ENCODE measurements around the gene GOSR1.
"Not testable (repeated sequence)": the region's sequence is repeated elsewhere in the genome, so short reads cannot be mapped to it uniquely, and the experiment has no call there.

GOSR1 gene

DNA sequence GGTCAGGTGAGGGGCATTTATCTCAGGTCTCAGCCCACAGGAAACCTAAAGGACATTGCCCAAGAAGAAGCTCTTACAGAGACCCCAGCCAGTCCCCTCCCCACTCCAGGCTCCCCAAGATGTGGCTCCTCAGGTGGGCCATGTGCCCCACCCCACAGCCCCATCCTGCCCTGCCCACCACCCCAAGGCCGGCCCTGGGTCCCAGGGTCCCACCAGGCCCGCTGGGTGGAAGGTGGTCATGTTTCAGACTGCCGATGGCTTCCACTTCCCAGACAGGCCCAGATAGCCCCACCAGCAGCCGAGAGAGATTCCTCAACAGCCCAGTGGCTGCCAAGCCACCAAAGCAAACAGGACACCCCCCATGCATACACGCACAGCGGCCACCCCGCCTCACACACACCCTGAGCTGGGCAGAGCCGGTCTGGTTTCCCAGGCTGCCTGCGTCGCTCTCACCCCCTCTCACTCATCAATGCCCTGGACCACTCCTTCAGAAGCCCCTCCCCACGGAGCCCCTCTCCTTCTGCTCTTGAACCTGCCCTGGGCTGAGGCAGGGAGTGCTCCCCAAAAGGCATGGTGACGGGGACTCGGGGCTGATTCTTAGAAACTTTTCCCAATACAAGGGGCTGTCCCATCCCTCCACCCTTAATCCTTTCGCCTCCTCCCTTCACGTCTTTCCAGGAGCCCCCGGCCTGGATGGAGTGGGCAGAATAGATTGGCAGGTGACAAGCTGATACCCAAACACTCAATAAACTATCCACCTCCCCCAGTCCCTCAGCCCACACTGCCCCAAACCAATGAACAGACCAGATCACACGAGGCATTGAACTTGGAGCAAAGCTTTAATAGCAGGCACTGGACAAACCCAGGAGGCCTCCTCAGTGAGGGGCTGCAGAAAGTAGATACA, 95.7 kb downstream of the GOSR1 start:
- DNase-seq (ENCODE audit: insufficient read length, low spot score); FAIRE-seq: not testable (repeated sequence)

- FAIRE-seq, result no peak
Observed at GRCh38 chr17:30573603-30574175, 96.5 kb downstream of the GOSR1 start.

DNA sequence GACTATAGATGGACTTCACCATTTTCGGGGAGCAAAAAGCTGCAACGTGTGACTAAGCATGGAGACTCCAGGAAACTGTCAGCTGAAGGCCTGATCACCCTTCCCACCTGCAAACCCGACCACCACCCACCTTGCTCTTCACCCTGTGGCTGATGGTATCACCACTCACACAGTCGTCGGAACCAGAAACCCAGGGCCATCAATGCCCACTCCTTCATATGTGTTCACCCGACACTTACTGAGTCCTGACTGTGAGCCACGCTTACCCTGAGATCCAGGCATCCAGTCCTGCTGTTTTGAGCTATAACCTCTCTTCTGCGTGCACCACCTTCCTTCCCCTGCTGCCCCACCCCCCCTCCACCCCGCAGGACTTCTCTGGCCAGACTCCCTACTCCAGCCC, 97.1 kb downstream of the GOSR1 start:
- not testable (repeated sequence) for DNase-seq (ENCODE audit: insufficient read length, low spot score); FAIRE-seq

More at GRCh38 chr17:30573603-30574175, 96.5 kb downstream of the GOSR1 start:
- DNase-seq (ENCODE audit: insufficient read length, low spot score), result no peak

DNA sequence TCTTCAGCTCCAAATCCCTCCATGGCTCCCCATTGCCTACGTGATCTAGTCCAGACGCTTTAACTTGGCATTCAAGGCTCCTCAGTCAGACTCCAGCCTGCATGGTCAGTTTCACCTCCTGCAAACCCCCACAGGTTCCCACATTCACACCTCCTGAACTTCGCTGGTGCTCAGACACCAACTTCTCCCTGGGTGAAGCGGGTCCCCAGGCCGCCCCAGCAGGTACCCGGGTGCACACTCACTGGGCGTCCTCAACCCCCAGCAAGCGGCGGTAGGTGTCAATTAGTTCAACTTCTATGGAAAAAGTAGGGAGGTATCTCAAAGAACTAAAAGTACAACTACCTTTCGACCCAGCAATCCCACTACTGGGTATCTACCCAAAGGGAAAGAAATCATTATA, 97.6 kb downstream of the GOSR1 start:
- FAIRE-seq; DNase-seq (ENCODE audit: insufficient read length, low spot score): not testable (repeated sequence)

DNA sequence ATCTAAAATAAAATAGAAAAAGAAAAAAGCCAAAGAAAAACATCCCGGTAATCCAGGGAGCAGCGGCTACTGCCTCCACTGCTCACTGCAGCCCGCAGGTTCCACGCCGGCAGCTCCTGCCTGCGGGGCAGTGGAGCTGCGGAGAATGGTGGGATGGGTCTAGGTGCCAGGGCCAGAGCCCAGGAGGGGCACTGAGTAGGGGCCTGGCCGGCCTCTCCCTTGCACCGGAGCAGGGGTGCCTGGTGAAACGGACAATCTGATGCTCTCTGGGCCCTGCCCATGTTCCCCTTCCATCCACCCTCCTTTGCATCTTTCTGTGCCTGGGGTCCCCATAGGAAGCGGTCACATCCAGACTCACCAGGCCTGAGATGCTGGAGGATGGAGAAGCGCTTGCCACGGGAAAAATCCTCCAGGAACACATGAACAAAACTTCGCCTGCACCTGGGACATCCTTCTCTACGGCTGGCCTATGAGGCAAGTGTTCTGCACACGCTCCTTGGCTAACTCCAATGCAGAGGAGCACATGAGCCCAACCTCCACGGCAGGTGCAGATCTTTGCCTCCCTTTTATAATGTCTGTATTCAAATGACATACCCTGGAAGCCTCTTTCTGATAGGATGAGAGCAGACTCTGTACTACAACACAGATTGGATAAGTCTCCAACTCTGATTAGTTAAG, 98.6 kb downstream of the GOSR1 start:
- not testable (repeated sequence) for FAIRE-seq; DNase-seq (ENCODE audit: insufficient read length, low spot score)

- FAIRE-seq, result no peak
- no peak for DNase-seq (ENCODE audit: insufficient read length, low spot score)
Observed at GRCh38 chr17:30576326-30576861, 99.2 kb downstream of the GOSR1 start.

Measured in GM19239 (cell line).